Upper lobe of left lung (tissue), 6 donors: ENCODE measurements around the gene RAPGEF2. TPM values are rescaled to one million over a fixed set of nuclear protein-coding genes. Genes with fewer than 3 reads are reported as not detected.

Source experiments
- ATAC-seq, 2 donors: fragments of 200-7000 bp; cut with Tn5 transposase; one replicate each; pipeline ENCODE4 v1.9.1; 2022; ENCODE audit warnings: mild to moderate bottlenecking in 2 of 2, moderate library complexity in 2 of 2; ENCODE audit not compliant: low FRiP score in 2 of 2
- DNase-seq, 2 donors: peaks; one replicate each; pipeline ENCODE4 v3.0.0-alpha.2; 2019 to 2020
- H3K27ac ChIP-seq, 4 donors: fragments of 200-600 bp; sonication (generic); one replicate each; pipeline ENCODE4 v1.5.1; 2016 to 2019
- H3K27me3 ChIP-seq, 4 donors: fragments of 200-600 bp; sonication (generic); one replicate each; pipeline ENCODE4 v1.5.1; 2017 to 2019
- H3K36me3 ChIP-seq, 4 donors: fragments of 200-600 bp; sonication (generic); one replicate each; pipeline ENCODE4 v1.5.1; 2016 to 2019
- H3K4me1 ChIP-seq, 4 donors: fragments of 200-600 bp; sonication (generic); one replicate each; pipeline ENCODE4 v1.5.1; 2018 to 2019
- H3K4me3 ChIP-seq, 4 donors: fragments of 200-600 bp; sonication (generic); one replicate each; pipeline ENCODE4 v1.5.1; 2017 to 2019; ENCODE audit warnings: mild to moderate bottlenecking in 2 of 4, moderate library complexity in 1 of 4
- H3K9me3 ChIP-seq, 4 donors: fragments of 200-600 bp; sonication (generic); one replicate each; pipeline ENCODE4 v1.5.1; 2018 to 2019
- EP300 ChIP-seq, 4 donors: sonication (generic); formaldehyde crosslinking; IDR thresholded peaks; one replicate each; pipeline ENCODE4 v1.5.1; 2017; ENCODE audit warnings: antibody characterized with exemption in 4 of 4, control low read depth in 2 of 4
- POLR2A ChIP-seq, 4 donors: fragments of 450-650 bp; IDR thresholded peaks; one replicate each; pipeline ENCODE4 v1.5.1; 2016 to 2017; ENCODE audit warnings: antibody characterized with exemption in 4 of 4, mild to moderate bottlenecking in 2 of 4
- POLR2AphosphoS5 ChIP-seq, 2 donors: sonication (generic); formaldehyde crosslinking; IDR thresholded peaks; one replicate each; pipeline ENCODE4 v1.5.1; 2017; ENCODE audit warnings: antibody characterized with exemption in 2 of 2
- WGBS, 2 donors: methylation state at CpG; one replicate each; pipeline ENCODE4 v1.1.5; 2017 to 2018; 5-methylcytosine and 5-hydroxymethylcytosine counted together
- total RNA-seq, 6 donors: library from RNA; depleted of rRNA in 4 of 6; stranded (reverse); fragments of >200 nt in 4 of 6; gene quantifications; one replicate each; pipeline versions ENCODE4 v1.1.0 to v1.2.1, GENCODE V29; 2016 to 2021
- TF ChIP-seq, protein P1 (sequence below), 6 experiments: fragments of 450-650 bp in 4 of 6; fragments of 200-600 bp in 2 of 6; sonication (generic) in 2 of 6; IDR thresholded peaks; one replicate each; pipeline ENCODE4 v1.5.1; 2016 to 2019; ENCODE audit warnings: antibody characterized with exemption in 6 of 6
- donor health status: DM: no; HTN: no; CAD: no; lungs with moderate emphysema.
- donor health status: DM: no; HTN: yes; CAD: no; lungs with severe emphysema.

RAPGEF2 gene
- total RNA-seq, 6 donors from 2014 or later: 53.3 to 122 (median 66.3) TPM

DNA sequence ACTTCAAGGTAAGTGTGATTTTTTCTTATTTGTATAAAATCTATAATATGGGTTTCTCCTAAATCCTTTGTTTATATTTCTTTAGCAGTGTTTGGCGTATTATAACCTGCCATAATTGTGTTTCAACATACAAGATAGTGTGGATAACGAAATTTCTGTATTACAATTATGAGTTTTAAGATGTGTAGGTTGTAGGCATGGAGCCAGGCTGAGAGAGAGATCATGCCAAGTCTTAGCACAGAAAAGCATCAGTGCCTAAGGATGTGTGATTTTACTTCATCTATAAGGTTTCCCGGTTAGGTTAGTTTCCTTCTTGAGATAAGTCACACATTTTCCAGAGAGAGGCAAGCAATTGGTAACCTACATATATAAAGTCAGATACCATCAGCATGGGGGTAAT, 161.2 kb downstream of the RAPGEF2 start:
- H3K9me3 ChIP-seq: no peaks in the 10 kb centered on the region
- DNase-seq (no peak), ATAC-seq (no peak)
- no peaks in the 10 kb centered on the region for H3K27me3 ChIP-seq
- 91 to 93% methylated on average over 3 of the region's 3 CpGs for WGBS, 2 donors
- H3K4me3 ChIP-seq: no peak overlapping the region
- no peak overlapping the region for H3K27ac ChIP-seq
- H3K4me1 ChIP-seq: peaks cover 11 to 20% (median 16%) of the 10 kb centered on the region in 4 donors
- TF ChIP-seq, protein P1, sequence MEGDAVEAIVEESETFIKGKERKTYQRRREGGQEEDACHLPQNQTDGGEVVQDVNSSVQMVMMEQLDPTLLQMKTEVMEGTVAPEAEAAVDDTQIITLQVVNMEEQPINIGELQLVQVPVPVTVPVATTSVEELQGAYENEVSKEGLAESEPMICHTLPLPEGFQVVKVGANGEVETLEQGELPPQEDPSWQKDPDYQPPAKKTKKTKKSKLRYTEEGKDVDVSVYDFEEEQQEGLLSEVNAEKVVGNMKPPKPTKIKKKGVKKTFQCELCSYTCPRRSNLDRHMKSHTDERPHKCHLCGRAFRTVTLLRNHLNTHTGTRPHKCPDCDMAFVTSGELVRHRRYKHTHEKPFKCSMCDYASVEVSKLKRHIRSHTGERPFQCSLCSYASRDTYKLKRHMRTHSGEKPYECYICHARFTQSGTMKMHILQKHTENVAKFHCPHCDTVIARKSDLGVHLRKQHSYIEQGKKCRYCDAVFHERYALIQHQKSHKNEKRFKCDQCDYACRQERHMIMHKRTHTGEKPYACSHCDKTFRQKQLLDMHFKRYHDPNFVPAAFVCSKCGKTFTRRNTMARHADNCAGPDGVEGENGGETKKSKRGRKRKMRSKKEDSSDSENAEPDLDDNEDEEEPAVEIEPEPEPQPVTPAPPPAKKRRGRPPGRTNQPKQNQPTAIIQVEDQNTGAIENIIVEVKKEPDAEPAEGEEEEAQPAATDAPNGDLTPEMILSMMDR (IDR thresholded peaks at IDR 0.05): no peak
- TF ChIP-seq EP300 (IDR thresholded peaks at IDR 0.05) (no peak), POLR2AphosphoS5 (IDR thresholded peaks at IDR 0.05) (no peak), POLR2A (IDR thresholded peaks at IDR 0.05) (no peak)
- H3K36me3 ChIP-seq: no peaks in the 10 kb centered on the region

DNA sequence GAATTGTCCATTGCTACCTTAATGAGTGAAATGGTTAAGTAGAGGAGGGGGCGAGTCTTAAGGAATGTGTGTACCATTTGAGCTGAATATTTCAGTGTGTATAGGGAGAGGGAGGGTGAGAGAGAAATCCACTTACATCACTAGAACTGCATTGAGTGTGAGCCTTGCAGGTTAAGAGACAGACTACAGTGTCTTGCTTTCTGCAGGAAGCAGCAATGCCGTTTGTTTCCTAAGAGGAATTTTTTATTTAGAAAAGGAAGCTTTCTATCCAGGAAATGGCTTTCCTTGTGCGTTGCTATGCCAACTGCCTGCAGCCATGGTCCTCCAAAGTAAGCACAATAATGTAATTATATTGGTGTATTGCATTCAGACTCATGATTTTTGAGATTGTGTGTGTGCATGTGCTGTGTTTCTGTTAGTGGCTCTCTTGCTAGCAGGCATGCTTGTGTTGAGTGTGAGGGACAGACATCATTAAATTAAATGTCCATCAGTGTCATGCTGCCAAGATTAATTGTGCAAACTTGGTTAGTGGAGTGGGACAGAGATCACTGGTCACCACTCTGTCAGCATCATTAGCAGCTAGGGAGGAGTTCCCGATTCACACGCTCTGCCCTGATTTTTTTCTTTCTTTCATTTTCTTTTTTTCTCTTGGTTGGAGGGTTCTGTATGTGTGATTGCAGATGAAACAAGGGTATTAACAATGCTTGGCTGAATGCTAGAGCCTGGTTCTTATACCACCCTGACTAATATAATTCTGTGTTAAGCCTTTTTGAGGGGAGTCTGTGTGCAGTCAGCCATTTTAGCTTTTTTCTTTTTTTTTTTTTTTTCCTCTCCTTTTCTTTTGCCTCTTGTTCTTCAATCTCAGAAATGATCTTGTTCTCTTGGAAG, 164.3 kb downstream of the RAPGEF2 start:
- Histone ChIP-seq H3K27me3 (no peaks in the 10 kb centered on the region), H3K27ac (peak overlapping the region in 1 of 4 donors; percentile 17), H3K4me1 (peaks cover 22 to 32% (median 26%) of the 10 kb centered on the region in 4 donors), H3K36me3 (no peaks in the 10 kb centered on the region), H3K4me3 (peak overlapping the region in 1 of 4 donors; percentile 3), H3K9me3 (no peaks in the 10 kb centered on the region)
- peak in 1 of 2 donors; percentile 50 for ATAC-seq
- TF ChIP-seq EP300 (IDR thresholded peaks at IDR 0.05) (no peak), POLR2AphosphoS5 (IDR thresholded peaks at IDR 0.05) (no peak), POLR2A (IDR thresholded peaks at IDR 0.05) (no peak)
- TF ChIP-seq, protein P1 (IDR thresholded peaks at IDR 0.05): no peak
- WGBS, 2 donors: 38 to 43% methylated on average over 5 of the region's 5 CpGs
- DNase-seq: no peak

DNA sequence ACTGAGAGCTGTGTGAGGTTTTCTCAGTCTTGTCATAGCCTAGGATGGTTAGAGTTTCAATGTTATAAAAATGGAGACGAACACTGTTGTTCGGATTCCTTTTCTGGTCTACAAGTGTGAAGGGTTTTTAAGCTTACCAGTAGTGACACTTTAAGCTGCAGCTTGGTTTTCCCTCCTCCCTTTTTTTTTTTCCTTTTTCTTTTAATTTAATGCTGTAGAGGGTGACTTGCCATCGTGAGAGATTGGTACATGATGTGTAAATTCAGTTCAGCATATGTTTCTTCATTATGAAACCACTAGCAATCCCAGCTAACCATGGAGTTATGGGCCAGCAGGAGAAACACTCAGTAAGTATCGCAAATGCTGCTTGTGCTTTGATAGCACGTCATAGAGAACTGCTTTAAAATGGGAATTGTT, 165.0 kb downstream of the RAPGEF2 start:
- ATAC-seq: no peak
- H3K4me1 ChIP-seq: peaks cover 26 to 36% (median 32%) of the 10 kb centered on the region in 4 donors
- 78 to 80% methylated on average over 5 of the region's 5 CpGs for WGBS, 2 donors

DNA sequence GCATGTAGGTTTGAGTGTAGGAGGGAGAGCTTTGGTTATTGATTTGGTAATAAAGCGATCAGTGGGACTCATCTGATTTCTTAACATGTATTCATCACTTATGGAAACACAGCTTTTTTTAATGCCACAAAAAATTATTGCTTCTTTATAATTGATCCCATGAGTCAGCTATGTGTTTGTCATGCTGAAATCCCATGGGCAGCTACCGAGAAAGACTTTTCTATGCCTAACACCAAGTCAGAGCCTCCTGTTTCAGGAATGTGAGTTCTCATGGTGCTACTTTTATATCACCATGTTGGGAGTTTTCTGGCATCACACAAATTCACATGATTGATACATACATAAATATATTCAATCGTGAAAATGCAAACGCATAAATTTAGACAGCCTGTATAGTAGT, 165.7 kb downstream of the RAPGEF2 start:
- no peaks in the 10 kb centered on the region for H3K36me3 ChIP-seq
- DNase-seq (no peak), ATAC-seq (no peak)
- H3K9me3 ChIP-seq: no peaks in the 10 kb centered on the region
- no peaks in the 10 kb centered on the region for H3K27me3 ChIP-seq
- TF ChIP-seq, protein P1 (IDR thresholded peaks at IDR 0.05): no peak
- TF ChIP-seq POLR2A (IDR thresholded peaks at IDR 0.05): no peak
- no peak for TF ChIP-seq EP300 (IDR thresholded peaks at IDR 0.05)
- no peak for TF ChIP-seq POLR2AphosphoS5 (IDR thresholded peaks at IDR 0.05)
- H3K4me1 ChIP-seq: peaks cover 29 to 44% (median 37%) of the 10 kb centered on the region in 4 donors
- 65 to 89% methylated on average over 4 of the region's 4 CpGs for WGBS, 2 donors
- H3K4me3 ChIP-seq: no peak overlapping the region
- no peak overlapping the region for H3K27ac ChIP-seq

More for the DNA sequence above, 165.0 kb downstream of the RAPGEF2 start:
- no peaks in the 10 kb centered on the region for H3K36me3 ChIP-seq
- no peaks in the 10 kb centered on the region for H3K27me3 ChIP-seq
- TF ChIP-seq, protein P1 (IDR thresholded peaks at IDR 0.05): no peak
- no peak for TF ChIP-seq POLR2A (IDR thresholded peaks at IDR 0.05)
- TF ChIP-seq POLR2AphosphoS5 (IDR thresholded peaks at IDR 0.05): no peak
- TF ChIP-seq EP300 (IDR thresholded peaks at IDR 0.05): no peak
- peak overlapping the region in 1 of 4 donors; percentile 3 for H3K4me3 ChIP-seq
- H3K9me3 ChIP-seq: no peaks in the 10 kb centered on the region
- no peak for DNase-seq
- peak overlapping the region in 1 of 4 donors; percentile 17 for H3K27ac ChIP-seq
